Measurements from ENCODE around the gene ABLIM3.

ABLIM3 gene

GRCh38 chr5:149298163-149298562 lies 156.9 kb downstream of the ABLIM3 start:
- Histone ChIP-seq H3K79me2 (no peaks in the 10 kb centered on the region), H3K36me3 (ENCODE audit: control insufficient read depth, insufficient read depth, low read length) (no peaks in the 10 kb centered on the region), H3K4me2 (ENCODE audit: low read length) (no peak overlapping the region), H3K4me1 (peaks cover 9% of the 10 kb centered on the region), H3K9ac (no peak overlapping the region), H2AFZ (no peak overlapping the region), H3K9me3 (ENCODE audit: control insufficient read depth, low read length) (no peaks in the 10 kb centered on the region), H3K27ac (no peak overlapping the region), H3K4me3 (ENCODE audit: low read depth, low read length) (no peak overlapping the region), H3K27me3 (ENCODE audit: control insufficient read depth, insufficient read depth, low read length) (no peaks in the 10 kb centered on the region)
- no peak for TF ChIP-seq CTCF (IDR thresholded peaks at IDR 0.05)

- H3K4me1 ChIP-seq: peaks cover 9% of the 10 kb centered on the region
- no peak overlapping the region for H3K27ac ChIP-seq
- H3K27me3 ChIP-seq (ENCODE audit: control insufficient read depth, insufficient read depth, low read length): no peaks in the 10 kb centered on the region
- H3K9ac ChIP-seq: no peak overlapping the region
- no peaks in the 10 kb centered on the region for H3K79me2 ChIP-seq
- no peaks in the 10 kb centered on the region for H3K9me3 ChIP-seq (ENCODE audit: control insufficient read depth, low read length)
- no peak overlapping the region for H3K4me3 ChIP-seq (ENCODE audit: low read depth, low read length)
- no peaks in the 10 kb centered on the region for H3K36me3 ChIP-seq (ENCODE audit: control insufficient read depth, insufficient read depth, low read length)
- H3K4me2 ChIP-seq (ENCODE audit: low read length): no peak overlapping the region
- H2AFZ ChIP-seq: no peak overlapping the region
- no peak for TF ChIP-seq CTCF (IDR thresholded peaks at IDR 0.05)
Measured at GRCh38 chr5:149298842-149299404, 157.6 kb downstream of the ABLIM3 start.

- H3K79me2 ChIP-seq: no peaks in the 10 kb centered on the region
- H3K4me2 ChIP-seq (ENCODE audit: low read length): no peak overlapping the region
- no peak overlapping the region for H3K9ac ChIP-seq
- no peak overlapping the region for H3K27ac ChIP-seq
- no peaks in the 10 kb centered on the region for H3K9me3 ChIP-seq (ENCODE audit: control insufficient read depth, low read length)
- no peak overlapping the region for H3K4me3 ChIP-seq (ENCODE audit: low read depth, low read length)
- no peak overlapping the region for H2AFZ ChIP-seq
- H3K27me3 ChIP-seq (ENCODE audit: control insufficient read depth, insufficient read depth, low read length): no peaks in the 10 kb centered on the region
- H3K4me1 ChIP-seq: peaks cover 9% of the 10 kb centered on the region
- TF ChIP-seq CTCF (IDR thresholded peaks at IDR 0.05): no peak
- H3K36me3 ChIP-seq (ENCODE audit: control insufficient read depth, insufficient read depth, low read length): no peaks in the 10 kb centered on the region
Measured at GRCh38 chr5:149299451-149300054, 158.3 kb downstream of the ABLIM3 start.

GRCh38 chr5:149300441-149300840 lies 159.1 kb downstream of the ABLIM3 start:
- no peak overlapping the region for H3K9ac ChIP-seq
- H3K79me2 ChIP-seq: no peaks in the 10 kb centered on the region
- H3K27ac ChIP-seq: no peak overlapping the region
- TF ChIP-seq CTCF (IDR thresholded peaks at IDR 0.05): no peak
- H3K9me3 ChIP-seq (ENCODE audit: control insufficient read depth, low read length): no peaks in the 10 kb centered on the region
- H3K4me2 ChIP-seq (ENCODE audit: low read length): no peak overlapping the region
- H3K27me3 ChIP-seq (ENCODE audit: control insufficient read depth, insufficient read depth, low read length): no peaks in the 10 kb centered on the region
- H3K4me1 ChIP-seq: peaks cover 3% of the 10 kb centered on the region
- no peaks in the 10 kb centered on the region for H3K36me3 ChIP-seq (ENCODE audit: control insufficient read depth, insufficient read depth, low read length)
- H3K4me3 ChIP-seq (ENCODE audit: low read depth, low read length): no peak overlapping the region
- no peak overlapping the region for H2AFZ ChIP-seq
